ENCODE measurements around the gene CDK6. TPM values are rescaled to one million over a fixed set of nuclear protein-coding genes. Genes with fewer than 3 reads are reported as not detected.

Gene CDK6
- total RNA-seq, 1 donor, result 36.0 TPM

DNA sequence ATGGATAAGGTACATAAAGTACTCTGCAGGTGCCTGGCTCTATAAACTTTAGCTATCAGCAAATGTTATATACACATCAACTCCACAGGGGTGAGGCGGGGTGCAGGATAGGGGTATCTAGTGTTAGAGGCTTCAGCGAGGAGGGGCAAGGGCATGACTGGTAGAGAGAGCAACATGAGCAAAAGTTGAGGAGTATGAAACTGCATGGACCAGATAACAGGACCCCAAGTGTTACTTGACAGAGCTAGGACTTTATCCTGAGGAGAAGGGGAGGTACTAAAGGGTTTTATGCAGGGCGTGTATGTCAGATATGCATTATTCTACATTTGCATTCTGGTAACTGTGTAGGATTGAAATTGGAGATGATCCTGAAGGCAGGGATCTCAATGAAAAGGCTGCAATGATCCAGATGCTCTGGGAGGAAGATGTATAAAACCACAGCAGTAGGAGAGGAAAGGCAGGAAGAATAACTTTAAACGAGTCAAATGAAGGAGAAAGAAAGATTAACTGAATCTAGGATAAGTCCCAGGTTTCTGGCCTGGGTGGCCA lies 136.3 kb downstream of the CDK6 start:
- H3K4me3 ChIP-seq (ENCODE audit: low read depth, low read length), result no peak overlapping the region
- TF ChIP-seq, protein P1, sequence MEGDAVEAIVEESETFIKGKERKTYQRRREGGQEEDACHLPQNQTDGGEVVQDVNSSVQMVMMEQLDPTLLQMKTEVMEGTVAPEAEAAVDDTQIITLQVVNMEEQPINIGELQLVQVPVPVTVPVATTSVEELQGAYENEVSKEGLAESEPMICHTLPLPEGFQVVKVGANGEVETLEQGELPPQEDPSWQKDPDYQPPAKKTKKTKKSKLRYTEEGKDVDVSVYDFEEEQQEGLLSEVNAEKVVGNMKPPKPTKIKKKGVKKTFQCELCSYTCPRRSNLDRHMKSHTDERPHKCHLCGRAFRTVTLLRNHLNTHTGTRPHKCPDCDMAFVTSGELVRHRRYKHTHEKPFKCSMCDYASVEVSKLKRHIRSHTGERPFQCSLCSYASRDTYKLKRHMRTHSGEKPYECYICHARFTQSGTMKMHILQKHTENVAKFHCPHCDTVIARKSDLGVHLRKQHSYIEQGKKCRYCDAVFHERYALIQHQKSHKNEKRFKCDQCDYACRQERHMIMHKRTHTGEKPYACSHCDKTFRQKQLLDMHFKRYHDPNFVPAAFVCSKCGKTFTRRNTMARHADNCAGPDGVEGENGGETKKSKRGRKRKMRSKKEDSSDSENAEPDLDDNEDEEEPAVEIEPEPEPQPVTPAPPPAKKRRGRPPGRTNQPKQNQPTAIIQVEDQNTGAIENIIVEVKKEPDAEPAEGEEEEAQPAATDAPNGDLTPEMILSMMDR (IDR thresholded peaks at IDR 0.05; ENCODE audit: insufficient read depth, low read length), result no peak
- no peak for DNase-seq (ENCODE audit: low read depth)

DNA sequence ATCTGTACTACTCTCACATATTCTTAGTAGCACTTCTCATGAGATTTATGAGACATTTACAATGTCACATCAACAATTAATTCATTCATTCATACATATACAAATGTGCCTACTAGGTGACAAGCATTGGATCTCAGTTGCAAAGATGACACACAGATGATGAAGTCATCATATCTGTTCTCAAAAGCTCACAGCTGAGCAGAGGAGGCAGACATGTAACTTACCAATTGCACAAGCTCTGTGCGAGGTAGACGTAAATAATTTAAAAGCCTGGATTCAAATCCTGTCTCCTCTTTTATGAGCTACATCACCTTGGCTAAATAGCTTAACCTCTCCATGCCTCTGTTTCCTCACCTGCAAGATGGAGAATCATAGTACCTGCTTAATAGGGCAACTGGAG lies 136.8 kb downstream of the CDK6 start:
- no peak overlapping the region for H3K4me3 ChIP-seq (ENCODE audit: low read depth, low read length)
- TF ChIP-seq, protein P1 (IDR thresholded peaks at IDR 0.05; ENCODE audit: insufficient read depth, low read length), result no peak
- no peak for DNase-seq (ENCODE audit: low read depth)

DNA sequence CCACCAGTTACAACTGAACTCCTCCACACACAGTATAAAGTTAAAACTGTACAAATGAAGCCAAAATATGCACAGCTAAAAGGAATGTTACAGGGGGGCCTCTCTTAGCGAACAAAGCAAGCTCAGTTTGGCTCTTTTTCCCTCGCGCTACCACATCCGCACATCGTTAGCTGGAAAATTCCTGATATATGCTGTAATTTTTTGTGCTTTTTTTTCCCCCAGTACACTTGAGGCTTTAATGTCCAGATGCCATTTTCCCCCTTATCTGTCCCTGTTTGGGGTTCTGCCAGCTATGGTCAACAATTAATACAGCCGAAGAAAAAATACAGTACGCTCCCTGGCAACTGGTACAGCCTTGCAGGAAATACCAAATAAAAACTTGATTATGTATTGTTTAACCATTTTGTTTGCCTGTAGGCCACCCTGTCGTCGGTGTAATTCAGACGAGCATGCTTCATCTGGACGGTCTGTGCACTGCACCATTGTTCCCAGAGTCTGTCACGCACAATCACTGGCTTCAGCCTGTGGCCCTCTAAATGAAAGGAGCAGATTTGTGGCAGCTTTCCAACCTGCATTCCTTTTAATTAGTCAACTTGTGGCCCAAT lies 138.0 kb downstream of the CDK6 start:
- TF ChIP-seq, protein P1 (IDR thresholded peaks at IDR 0.05; ENCODE audit: insufficient read depth, low read length), result peak; percentile 17
- H3K4me3 ChIP-seq (ENCODE audit: low read depth, low read length), result peak overlapping the region; percentile 14
- DNase-seq (ENCODE audit: low read depth), result peak; percentile 94

DNA sequence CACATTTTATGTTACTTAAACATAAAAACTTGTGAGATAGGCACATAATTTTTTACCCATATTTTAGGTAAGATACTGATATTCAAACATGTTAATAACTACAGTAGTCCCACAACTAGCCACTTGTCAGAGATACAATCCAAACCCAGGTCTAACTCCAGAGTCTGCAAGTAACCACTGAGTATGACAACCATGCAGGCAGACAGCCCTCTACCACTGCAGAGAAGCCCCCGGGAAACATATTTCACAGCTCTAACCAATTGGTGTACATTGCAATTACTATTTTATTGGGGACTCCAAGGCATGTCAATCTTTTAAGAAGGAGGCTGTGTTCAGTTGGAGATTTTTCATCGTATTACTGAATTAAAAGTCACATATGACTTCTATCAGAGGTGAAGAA lies 139.0 kb downstream of the CDK6 start:
- TF ChIP-seq, protein P1 (IDR thresholded peaks at IDR 0.05; ENCODE audit: insufficient read depth, low read length), result no peak
- no peak overlapping the region for H3K4me3 ChIP-seq (ENCODE audit: low read depth, low read length)
- DNase-seq (ENCODE audit: low read depth), result no peak

DNA sequence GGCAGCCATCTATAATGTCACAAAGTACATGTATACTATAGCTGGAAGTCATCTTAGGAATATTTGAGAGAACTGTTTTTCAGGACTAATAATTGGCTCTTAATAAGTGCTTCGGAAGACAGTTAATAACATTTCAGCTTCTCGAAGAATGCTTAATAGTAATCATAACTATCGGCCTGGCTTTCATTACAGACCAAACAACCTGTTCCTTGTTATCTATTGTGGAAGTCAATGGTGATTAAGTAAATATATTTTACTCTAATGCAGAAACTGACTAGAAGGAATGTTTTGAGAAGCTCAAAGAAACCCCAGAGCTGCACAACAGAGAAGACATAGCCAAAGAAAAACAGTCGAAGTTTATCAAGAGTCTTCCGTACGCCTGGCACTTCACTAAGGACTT lies 139.4 kb downstream of the CDK6 start:
- no peak overlapping the region for H3K4me3 ChIP-seq (ENCODE audit: low read depth, low read length)
- DNase-seq (ENCODE audit: low read depth), result no peak
- TF ChIP-seq, protein P1 (IDR thresholded peaks at IDR 0.05; ENCODE audit: insufficient read depth, low read length), result no peak

DNA sequence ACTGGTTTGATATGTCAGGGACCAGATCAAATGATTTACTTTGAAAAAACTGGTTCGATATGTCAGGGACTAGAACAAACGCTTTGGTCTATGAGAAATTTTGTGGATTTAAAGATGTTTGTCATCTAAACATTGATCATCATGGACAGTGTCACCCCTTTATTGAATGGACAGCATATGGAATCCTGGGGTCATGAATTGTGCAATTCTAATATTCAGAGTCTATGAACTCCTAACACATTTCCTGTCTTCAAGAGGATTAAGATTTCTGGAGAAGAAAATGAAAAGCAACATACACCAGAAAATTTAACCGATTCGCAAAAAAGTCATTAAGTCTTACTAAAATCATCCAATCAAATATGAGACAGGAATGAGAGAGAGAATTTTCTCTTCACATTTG lies 139.8 kb downstream of the CDK6 start:
- no peak overlapping the region for H3K4me3 ChIP-seq (ENCODE audit: low read depth, low read length)
- DNase-seq (ENCODE audit: low read depth), result no peak
- TF ChIP-seq, protein P1 (IDR thresholded peaks at IDR 0.05; ENCODE audit: insufficient read depth, low read length), result no peak
